ENCODE data around the gene BUD23.
"Not testable (repeated sequence)": the region's sequence is repeated elsewhere in the genome, so short reads cannot be mapped to it uniquely, and the experiment has no call there.

BUD23 gene

GRCh38 chr7:73702665-73703064, 19.3 kb downstream of the BUD23 start:
- Histone ChIP-seq H3K4me3 (ENCODE audit: low read length) (no peak overlapping the region), H3K4me1 (ENCODE audit: insufficient read depth, low read length) (peaks cover 7% of the 10 kb centered on the region), H3K27me3 (ENCODE audit: insufficient read depth, low read length) (no peaks in the 10 kb centered on the region), H3K9me3 (ENCODE audit: insufficient read depth, low read depth, low read length) (no peaks in the 10 kb centered on the region), H3K36me3 (ENCODE audit: insufficient read depth, low read length) (peaks cover 31% of the 10 kb centered on the region), H3K27ac (ENCODE audit: low read depth, low read length) (no peak overlapping the region), H3K9ac (ENCODE audit: low read depth, low read length) (no peak overlapping the region)
- WGBS = 86% methylated on average over 18 of the region's 18 CpGs

- H3K4me1 ChIP-seq (ENCODE audit: insufficient read depth, low read length) = peaks cover 7% of the 10 kb centered on the region
- peaks cover 25% of the 10 kb centered on the region for H3K36me3 ChIP-seq (ENCODE audit: insufficient read depth, low read length)
- H3K27ac ChIP-seq (ENCODE audit: low read depth, low read length) = no peak overlapping the region; the same call in 1 of the 2 replicates
- H3K4me3 ChIP-seq (ENCODE audit: low read length) = peak overlapping the region; percentile 49
- H3K9me3 ChIP-seq (ENCODE audit: insufficient read depth, low read depth, low read length) = no peaks in the 10 kb centered on the region
- H3K9ac ChIP-seq (ENCODE audit: low read depth, low read length) = 0 out of 2 replicates have a peak overlapping the region, but pooled peaks have one; percentile 1
- WGBS = 52% methylated on average over 13 of the region's 13 CpGs
- no peaks in the 10 kb centered on the region for H3K27me3 ChIP-seq (ENCODE audit: insufficient read depth, low read length)
Observed at GRCh38 chr7:73703225-73703624, 19.8 kb downstream of the BUD23 start.

GRCh38 chr7:73703757-73704639, 20.6 kb downstream of the BUD23 start:
- Histone ChIP-seq H3K4me3 (ENCODE audit: low read length) (peak overlapping the region; percentile 49), H3K9ac (ENCODE audit: low read depth, low read length) (no peak overlapping the region; the same call in 1 of the 2 replicates), H3K36me3 (ENCODE audit: insufficient read depth, low read length) (peaks cover 17% of the 10 kb centered on the region), H3K27ac (ENCODE audit: low read depth, low read length) (no peak overlapping the region), H3K27me3 (ENCODE audit: insufficient read depth, low read length) (no peaks in the 10 kb centered on the region), H3K4me1 (ENCODE audit: insufficient read depth, low read length) (peaks cover 7% of the 10 kb centered on the region), H3K9me3 (ENCODE audit: insufficient read depth, low read depth, low read length) (no peaks in the 10 kb centered on the region)
- WGBS = 28% methylated on average over 40 of the region's 45 CpGs

GRCh38 chr7:73704640-73705550, 21.5 kb downstream of the BUD23 start:
- peaks cover 8% of the 10 kb centered on the region; the same call in 1 of the 2 replicates for H3K36me3 ChIP-seq (ENCODE audit: insufficient read depth, low read length)
- 85% methylated on average over 22 of the region's 23 CpGs for WGBS
- H3K4me1 ChIP-seq (ENCODE audit: insufficient read depth, low read length) = peaks cover 7% of the 10 kb centered on the region
- H3K4me3 ChIP-seq (ENCODE audit: low read length) = no peak overlapping the region
- H3K9me3 ChIP-seq (ENCODE audit: insufficient read depth, low read depth, low read length) = no peaks in the 10 kb centered on the region
- no peaks in the 10 kb centered on the region for H3K27me3 ChIP-seq (ENCODE audit: insufficient read depth, low read length)
- H3K27ac ChIP-seq (ENCODE audit: low read depth, low read length) = no peak overlapping the region
- H3K9ac ChIP-seq (ENCODE audit: low read depth, low read length) = no peak overlapping the region

GRCh38 chr7:73705551-73705920, 22.1 kb downstream of the BUD23 start:
- Histone ChIP-seq H3K9me3 (ENCODE audit: insufficient read depth, low read depth, low read length) (no peaks in the 10 kb centered on the region), H3K4me1 (ENCODE audit: insufficient read depth, low read length) (peaks cover 7% of the 10 kb centered on the region), H3K27me3 (ENCODE audit: insufficient read depth, low read length) (no peaks in the 10 kb centered on the region), H3K9ac (ENCODE audit: low read depth, low read length) (no peak overlapping the region), H3K36me3 (ENCODE audit: insufficient read depth, low read length) (peaks cover 8% of the 10 kb centered on the region; the same call in 1 of the 2 replicates), H3K4me3 (ENCODE audit: low read length) (no peak overlapping the region), H3K27ac (ENCODE audit: low read depth, low read length) (no peak overlapping the region)
- 91% methylated on average over 10 of the region's 10 CpGs for WGBS

- Histone ChIP-seq H3K4me3 (ENCODE audit: low read length) (no peak overlapping the region), H3K4me1 (ENCODE audit: insufficient read depth, low read length) (peaks cover 7% of the 10 kb centered on the region), H3K27me3 (ENCODE audit: insufficient read depth, low read length) (no peaks in the 10 kb centered on the region), H3K36me3 (ENCODE audit: insufficient read depth, low read length) (peaks cover 8% of the 10 kb centered on the region; the same call in 1 of the 2 replicates), H3K27ac (ENCODE audit: low read depth, low read length) (no peak overlapping the region), H3K9ac (ENCODE audit: low read depth, low read length) (no peak overlapping the region), H3K9me3 (ENCODE audit: insufficient read depth, low read depth, low read length) (no peaks in the 10 kb centered on the region)
- WGBS = 85% methylated on average over 25 of the region's 25 CpGs
Observed at GRCh38 chr7:73706126-73707044, 23.0 kb downstream of the BUD23 start.

GRCh38 chr7:73707045-73707631, 23.7 kb downstream of the BUD23 start:
- Histone ChIP-seq H3K9ac (ENCODE audit: low read depth, low read length) (no peak overlapping the region), H3K4me1 (ENCODE audit: insufficient read depth, low read length) (peaks cover 7% of the 10 kb centered on the region)

GRCh38 chr7:73708961-73709549, 25.7 kb downstream of the BUD23 start:
- WGBS = 95% methylated on average over 16 of the region's 16 CpGs
- Histone ChIP-seq H3K4me1 (ENCODE audit: insufficient read depth, low read length) (no peaks in the 10 kb centered on the region), H3K36me3 (ENCODE audit: insufficient read depth, low read length) (no peaks in the 10 kb centered on the region), H3K4me3 (ENCODE audit: low read length) (no peak overlapping the region), H3K27me3 (ENCODE audit: insufficient read depth, low read length) (no peaks in the 10 kb centered on the region), H3K9me3 (ENCODE audit: insufficient read depth, low read depth, low read length) (no peaks in the 10 kb centered on the region), H3K27ac (ENCODE audit: low read depth, low read length) (no peak overlapping the region), H3K9ac (ENCODE audit: low read depth, low read length) (no peak overlapping the region)

More at GRCh38 chr7:73707045-73707631, 23.7 kb downstream of the BUD23 start:
- 77% methylated on average over 15 of the region's 15 CpGs for WGBS
- Histone ChIP-seq H3K36me3 (ENCODE audit: insufficient read depth, low read length) (peaks cover 5% of the 10 kb centered on the region; the same call in 1 of the 2 replicates), H3K9me3 (ENCODE audit: insufficient read depth, low read depth, low read length) (no peaks in the 10 kb centered on the region), H3K4me3 (ENCODE audit: low read length) (no peak overlapping the region), H3K27ac (ENCODE audit: low read depth, low read length) (no peak overlapping the region), H3K27me3 (ENCODE audit: insufficient read depth, low read length) (no peaks in the 10 kb centered on the region)

- H3K4me3 ChIP-seq (ENCODE audit: low read length) = no peak overlapping the region
- 0 out of 2 replicates have a peak, but pooled peaks cover under 1% of the 10 kb centered on the region for H3K27me3 ChIP-seq (ENCODE audit: insufficient read depth, low read length)
- no peak overlapping the region for H3K9ac ChIP-seq (ENCODE audit: low read depth, low read length)
- no peak overlapping the region for H3K27ac ChIP-seq (ENCODE audit: low read depth, low read length)
- 100% methylated on average over 1 of the region's 1 CpG for WGBS
- H3K36me3 ChIP-seq (ENCODE audit: insufficient read depth, low read length) = no peaks in the 10 kb centered on the region
- no peaks in the 10 kb centered on the region for H3K4me1 ChIP-seq (ENCODE audit: insufficient read depth, low read length)
- H3K9me3 ChIP-seq (ENCODE audit: insufficient read depth, low read depth, low read length) = no peaks in the 10 kb centered on the region
Observed at GRCh38 chr7:73712773-73713172, 29.4 kb downstream of the BUD23 start.

- not testable (repeated sequence) for H3K4me3 ChIP-seq (ENCODE audit: low read length); H3K9ac ChIP-seq (ENCODE audit: low read depth, low read length); H3K36me3 ChIP-seq (ENCODE audit: insufficient read depth, low read length); H3K4me1 ChIP-seq (ENCODE audit: insufficient read depth, low read length); H3K27me3 ChIP-seq (ENCODE audit: insufficient read depth, low read length); H3K27ac ChIP-seq (ENCODE audit: low read depth, low read length); H3K9me3 ChIP-seq (ENCODE audit: insufficient read depth, low read depth, low read length)
- WGBS = 86% methylated on average over 6 of the region's 6 CpGs
Observed at GRCh38 chr7:73713319-73713718, 29.9 kb downstream of the BUD23 start.

Data from HUES64 (cell line).